ENCODE data around the gene TIMP1.

TIMP1 gene

GRCh38 chrX:47619486-47620302 lies 37.5 kb downstream of the TIMP1 start, which contains the start of gene SYN1:
TSS of gene SYN1 (minus strand) at chrX:47619857. CDS start at chrX:47619728, 129 bp downstream.
- in situ Hi-C loops (cut with HindIII; ENCODE audit: low pct_unique_long_range_greater_than_20kb, low sequenced_read_pairs) = no loop called here
- no peak for TF ChIP-seq JUND (IDR thresholded peaks at IDR 0.05; ENCODE audit: low read depth)
- peak; percentile 90 for DNase-seq (ENCODE audit: low read depth in 1 of 2, low spot score in 1 of 2)

- in situ Hi-C loops (cut with HindIII; ENCODE audit: low pct_unique_long_range_greater_than_20kb, low sequenced_read_pairs) = no loop called here
- no peak for TF ChIP-seq JUND (IDR thresholded peaks at IDR 0.05; ENCODE audit: low read depth)
- DNase-seq (ENCODE audit: low read depth in 1 of 2, low spot score in 1 of 2) = no peak
Measured at GRCh38 chrX:47620303-47620685, 38.1 kb downstream of the TIMP1 start.

GRCh38 chrX:47621851-47622250 lies 39.6 kb downstream of the TIMP1 start:
- in situ Hi-C loops (cut with HindIII; ENCODE audit: low pct_unique_long_range_greater_than_20kb, low sequenced_read_pairs) = no loop called here
- no peak for TF ChIP-seq JUND (IDR thresholded peaks at IDR 0.05; ENCODE audit: low read depth)
- DNase-seq (ENCODE audit: low read depth in 1 of 2, low spot score in 1 of 2) = peak in 1 of 2 experiments; percentile 82

GRCh38 chrX:47623540-47624027 lies 41.3 kb downstream of the TIMP1 start:
- no peak for TF ChIP-seq JUND (IDR thresholded peaks at IDR 0.05; ENCODE audit: low read depth)
- peak; percentile 90 to 92 for DNase-seq (ENCODE audit: low read depth in 1 of 2, low spot score in 1 of 2)
- in situ Hi-C loops (cut with HindIII; ENCODE audit: low pct_unique_long_range_greater_than_20kb, low sequenced_read_pairs) = no loop called here

- no peak for DNase-seq (ENCODE audit: low read depth in 1 of 2, low spot score in 1 of 2)
- in situ Hi-C loops (cut with HindIII; ENCODE audit: low pct_unique_long_range_greater_than_20kb, low sequenced_read_pairs) = no loop called here
- no peak for TF ChIP-seq JUND (IDR thresholded peaks at IDR 0.05; ENCODE audit: low read depth)
Measured at GRCh38 chrX:47625365-47625764, 43.1 kb downstream of the TIMP1 start.

GRCh38 chrX:47628982-47629381 lies 46.7 kb downstream of the TIMP1 start:
- in situ Hi-C loops (cut with HindIII; ENCODE audit: low pct_unique_long_range_greater_than_20kb, low sequenced_read_pairs) = no loop called here
- DNase-seq (ENCODE audit: low read depth in 1 of 2, low spot score in 1 of 2) = peak; percentile 28 to 83
- TF ChIP-seq JUND (IDR thresholded peaks at IDR 0.05; ENCODE audit: low read depth) = no peak

GRCh38 chrX:47629419-47630200 lies 47.4 kb downstream of the TIMP1 start, which contains the start of gene CFP:
TSS of gene CFP (minus strand) at chrX:47629930. CDS start at chrX:47629844, 86 bp downstream.
- in situ Hi-C loops (cut with HindIII; ENCODE audit: low pct_unique_long_range_greater_than_20kb, low sequenced_read_pairs) = no loop called here
- DNase-seq (ENCODE audit: low read depth in 1 of 2, low spot score in 1 of 2) = no peak
- TF ChIP-seq JUND (IDR thresholded peaks at IDR 0.05; ENCODE audit: low read depth) = no peak

- in situ Hi-C loops (cut with HindIII; ENCODE audit: low pct_unique_long_range_greater_than_20kb, low sequenced_read_pairs) = no loop called here
- TF ChIP-seq JUND (IDR thresholded peaks at IDR 0.05; ENCODE audit: low read depth) = no peak
- no peak for DNase-seq (ENCODE audit: low read depth in 1 of 2, low spot score in 1 of 2)
Measured at GRCh38 chrX:47631676-47632075, 49.4 kb downstream of the TIMP1 start.

GRCh38 chrX:47632666-47633065 lies 50.4 kb downstream of the TIMP1 start:
- no peak for TF ChIP-seq JUND (IDR thresholded peaks at IDR 0.05; ENCODE audit: low read depth)
- no peak for DNase-seq (ENCODE audit: low read depth in 1 of 2, low spot score in 1 of 2)
- in situ Hi-C loops (cut with HindIII; ENCODE audit: low pct_unique_long_range_greater_than_20kb, low sequenced_read_pairs) = no loop called here

- no peak for TF ChIP-seq JUND (IDR thresholded peaks at IDR 0.05; ENCODE audit: low read depth)
- in situ Hi-C loops (cut with HindIII; ENCODE audit: low pct_unique_long_range_greater_than_20kb, low sequenced_read_pairs) = no loop called here
- no peak for DNase-seq (ENCODE audit: low read depth in 1 of 2, low spot score in 1 of 2)
Measured at GRCh38 chrX:47633689-47634590, 51.7 kb downstream of the TIMP1 start.

- in situ Hi-C loops (cut with HindIII; ENCODE audit: low pct_unique_long_range_greater_than_20kb, low sequenced_read_pairs) = no loop called here
- TF ChIP-seq JUND (IDR thresholded peaks at IDR 0.05; ENCODE audit: low read depth) = no peak
- no peak for DNase-seq (ENCODE audit: low read depth in 1 of 2, low spot score in 1 of 2)
Measured at GRCh38 chrX:47634871-47635575, 52.8 kb downstream of the TIMP1 start.

Measured in T47D (cell line).